COR-L47 (cell line): ENCODE data around the gene SRP9.
"Not testable (repeated sequence)": the region's sequence is repeated elsewhere in the genome, so short reads cannot be mapped to it uniquely, and the experiment has no call there.

Source experiments
- DNase-seq: peaks from one replicate; lab custom pipeline; 2025; lab: John Stamatoyannopoulos, UW

SRP9 gene

GRCh38 chr1:225755671-225756319, 21.8 kb upstream of the SRP9 start:
- DNase-seq: no peak

- no peak for DNase-seq
Measured at GRCh38 chr1:225757927-225758656, 19.5 kb upstream of the SRP9 start.

- not testable (repeated sequence) for DNase-seq
Measured at GRCh38 chr1:225759972-225760371, 17.7 kb upstream of the SRP9 start.

- DNase-seq: no peak
Measured at GRCh38 chr1:225760531-225760930, 17.1 kb upstream of the SRP9 start.

- DNase-seq: not testable (repeated sequence)
Measured at GRCh38 chr1:225761395-225761794, 16.2 kb upstream of the SRP9 start.

- peak; percentile 66 for DNase-seq
Measured at GRCh38 chr1:225762002-225762441, 15.6 kb upstream of the SRP9 start.

- DNase-seq: no peak
Measured at GRCh38 chr1:225762444-225762843, 15.2 kb upstream of the SRP9 start.

- no peak for DNase-seq
Measured at GRCh38 chr1:225763716-225764548, 13.7 kb upstream of the SRP9 start.

GRCh38 chr1:225765982-225766674, 11.5 kb upstream of the SRP9 start:
- no peak for DNase-seq

- no peak for DNase-seq
Measured at GRCh38 chr1:225766967-225767633, 10.5 kb upstream of the SRP9 start.

- peak; percentile 76 for DNase-seq
Measured at GRCh38 chr1:225767634-225768540, 9.7 kb upstream of the SRP9 start.

- no peak for DNase-seq
Measured at GRCh38 chr1:225768662-225769426, 8.8 kb upstream of the SRP9 start.

GRCh38 chr1:225769687-225770086, 7.9 kb upstream of the SRP9 start:
- DNase-seq: no peak

GRCh38 chr1:225770561-225771248, 6.9 kb upstream of the SRP9 start:
- DNase-seq: no peak

- no peak for DNase-seq
Measured at GRCh38 chr1:225771661-225772322, 5.8 kb upstream of the SRP9 start.

GRCh38 chr1:225772323-225772768, 5.3 kb upstream of the SRP9 start:
- peak; percentile 85 for DNase-seq

- DNase-seq: no peak
Measured at GRCh38 chr1:225772848-225773247, 4.8 kb upstream of the SRP9 start.
